Esophagus muscularis mucosa (tissue), 3 donors: Measurements from ENCODE around the gene VAPA.

Experiments
- CTCF ChIP-seq, 3 experiments: fragments of 200-600 bp in 2 of 3; fragments of 450-650 bp in 1 of 3; sonication (generic) in 2 of 3; IDR thresholded peaks; one replicate each; pipeline ENCODE4 v1.5.1; 2017 to 2019; ENCODE audit warnings: antibody characterized with exemption in 3 of 3, mild to moderate bottlenecking in 2 of 3, moderate library complexity in 1 of 3
- POLR2A ChIP-seq: fragments of 450-650 bp; IDR thresholded peaks from one replicate; pipeline ENCODE4 v1.6.1; 2017; ENCODE audit warnings: antibody characterized with exemption, moderate library complexity, mild to moderate bottlenecking, low read depth
- POLR2AphosphoS5 ChIP-seq, 2 donors: sonication (generic); formaldehyde crosslinking; IDR thresholded peaks; one replicate each; pipeline ENCODE4 v1.6.1; 2017; ENCODE audit warnings: antibody characterized with exemption in 2 of 2

DNA sequence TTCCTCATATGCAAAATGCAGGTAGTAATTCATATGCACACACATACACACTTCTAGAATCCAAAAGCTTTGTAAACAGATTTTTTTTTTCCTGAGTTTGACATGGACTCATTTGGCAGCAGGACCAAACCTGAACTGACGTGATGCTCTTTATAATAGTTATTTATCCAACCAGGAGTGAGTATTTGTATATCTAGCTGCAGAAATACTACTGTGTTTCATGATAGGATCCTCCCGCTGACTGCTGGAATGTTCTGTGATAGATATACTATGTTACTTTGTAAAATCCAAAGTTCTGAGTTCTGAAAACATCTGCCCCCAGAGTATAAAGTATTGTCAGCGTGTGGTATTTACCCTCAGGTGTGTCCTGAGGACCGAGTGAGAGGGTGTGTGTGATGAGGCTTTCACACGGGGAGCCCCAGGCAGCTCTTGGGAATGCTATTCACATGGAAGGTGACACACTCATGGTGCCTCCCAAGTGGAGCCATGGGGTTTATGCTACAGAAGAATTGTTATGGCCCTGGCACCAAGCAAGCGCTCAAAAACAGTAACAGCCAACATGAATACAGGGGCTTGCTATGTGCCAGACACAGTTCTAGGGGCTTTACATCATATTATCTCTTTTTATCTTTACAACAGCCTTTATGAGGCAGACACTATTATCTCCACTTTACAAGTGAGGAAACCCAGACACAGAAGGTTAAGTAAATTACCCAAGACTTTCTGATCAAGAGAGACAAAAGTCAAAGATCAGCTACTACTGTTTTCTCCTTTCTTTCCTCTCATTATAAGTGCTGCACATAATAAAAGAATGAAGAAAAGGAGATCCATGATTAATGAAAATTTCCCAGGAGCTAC is 44.7 kb upstream of the VAPA start:
- no peak for TF ChIP-seq CTCF (IDR thresholded peaks at IDR 0.05)
- no peak for TF ChIP-seq POLR2A
- no peak for TF ChIP-seq POLR2AphosphoS5 (IDR thresholded peaks at IDR 0.05)
